Esophagus squamous epithelium (tissue), 5 donors: Measurements from ENCODE around the gene LEF1. TPM values are rescaled to one million over a fixed set of nuclear protein-coding genes. Genes with fewer than 3 reads are reported as not detected.

Experiments
- DNase-seq: peaks from one replicate; lab custom pipeline; 2025; lab: John Stamatoyannopoulos, UW
- H3K27ac ChIP-seq, 4 donors: fragments of 200-600 bp; sonication (generic); one replicate each; pipeline ENCODE4 v1.5.1; 2016 to 2019; ENCODE audit warnings: mild to moderate bottlenecking in 1 of 4
- H3K27me3 ChIP-seq, 4 donors: fragments of 200-600 bp; sonication (generic); 1 replicate in 3 of 4; 2 replicates in 1 of 4; pipeline versions ENCODE4 v1.5.1 to v1.6.0; 2017 to 2021; ENCODE audit warnings: antibody characterized with exemption in 1 of 4
- H3K36me3 ChIP-seq, 3 donors: fragments of 200-600 bp; sonication (generic); one replicate each; pipeline ENCODE4 v1.5.1; 2016 to 2019
- H3K4me1 ChIP-seq, 3 donors: fragments of 200-600 bp; sonication (generic); one replicate each; pipeline ENCODE4 v1.5.1; 2017 to 2019
- H3K4me3 ChIP-seq, 4 donors: fragments of 200-600 bp; sonication (generic); 1 replicate in 3 of 4; 2 replicates in 1 of 4; pipeline ENCODE4 v1.5.1; 2016 to 2019; ENCODE audit warnings: mild to moderate bottlenecking in 2 of 4, moderate library complexity in 1 of 4
- H3K9me3 ChIP-seq, 3 donors: fragments of 200-600 bp; sonication (generic); one replicate each; pipeline ENCODE4 v1.5.1; 2016 to 2019
- POLR2A ChIP-seq, 4 donors: fragments of 450-650 bp; IDR thresholded peaks; one replicate each; pipeline ENCODE4 v1.6.1; 2017; ENCODE audit warnings: antibody characterized with exemption in 4 of 4, mild to moderate bottlenecking in 4 of 4, moderate library complexity in 3 of 4
- WGBS, 2 donors: methylation state at CpG; one replicate each; pipeline ENCODE4 v1.1.5; 2018; 5-methylcytosine and 5-hydroxymethylcytosine counted together
- intact Hi-C: fragments of 100-400 bp; cut with DNase I; formaldehyde crosslinking; loops from one replicate; pipeline ENCODE4 v1.15.0; 2022
- total RNA-seq, 4 donors: library from RNA; depleted of rRNA; stranded (reverse); fragments of >200 nt; gene quantifications; one replicate each; pipeline ENCODE4 v1.1.0, GENCODE V29; 2016
- TF ChIP-seq, protein P1 (sequence below), 6 experiments: fragments of 450-650 bp in 4 of 6; fragments of 200-600 bp in 2 of 6; sonication (generic) in 2 of 6; IDR thresholded peaks; one replicate each; pipeline ENCODE4 v1.5.1; 2016 to 2019; ENCODE audit warnings: antibody characterized with exemption in 6 of 6, mild to moderate bottlenecking in 4 of 6, moderate library complexity in 4 of 6
- donor health status: DM: yes; HTN: yes; CAD: no.

LEF1 gene
- total RNA-seq, 4 donors from 2014 or later, result 8.0 to 13.9 (median 10.1) TPM

GRCh38 chr4:108035691-108036090, 133.0 kb downstream of the LEF1 start:
- Histone ChIP-seq H3K27me3 (no peaks in the 10 kb centered on the region), H3K4me3 (no peak overlapping the region), H3K36me3 (peaks cover 0 to 55% (median 0%) of the 10 kb centered on the region in 3 donors), H3K9me3 (no peaks in the 10 kb centered on the region), H3K4me1 (no peaks in the 10 kb centered on the region), H3K27ac (no peak overlapping the region)
- TF ChIP-seq, protein P1, sequence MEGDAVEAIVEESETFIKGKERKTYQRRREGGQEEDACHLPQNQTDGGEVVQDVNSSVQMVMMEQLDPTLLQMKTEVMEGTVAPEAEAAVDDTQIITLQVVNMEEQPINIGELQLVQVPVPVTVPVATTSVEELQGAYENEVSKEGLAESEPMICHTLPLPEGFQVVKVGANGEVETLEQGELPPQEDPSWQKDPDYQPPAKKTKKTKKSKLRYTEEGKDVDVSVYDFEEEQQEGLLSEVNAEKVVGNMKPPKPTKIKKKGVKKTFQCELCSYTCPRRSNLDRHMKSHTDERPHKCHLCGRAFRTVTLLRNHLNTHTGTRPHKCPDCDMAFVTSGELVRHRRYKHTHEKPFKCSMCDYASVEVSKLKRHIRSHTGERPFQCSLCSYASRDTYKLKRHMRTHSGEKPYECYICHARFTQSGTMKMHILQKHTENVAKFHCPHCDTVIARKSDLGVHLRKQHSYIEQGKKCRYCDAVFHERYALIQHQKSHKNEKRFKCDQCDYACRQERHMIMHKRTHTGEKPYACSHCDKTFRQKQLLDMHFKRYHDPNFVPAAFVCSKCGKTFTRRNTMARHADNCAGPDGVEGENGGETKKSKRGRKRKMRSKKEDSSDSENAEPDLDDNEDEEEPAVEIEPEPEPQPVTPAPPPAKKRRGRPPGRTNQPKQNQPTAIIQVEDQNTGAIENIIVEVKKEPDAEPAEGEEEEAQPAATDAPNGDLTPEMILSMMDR (IDR thresholded peaks at IDR 0.05), result no peak
- no peak for TF ChIP-seq POLR2A (IDR thresholded peaks at IDR 0.05)
- intact Hi-C loops, result no loop called here
- 85 to 96% methylated on average over 5 to 6 of the region's 6 CpGs for WGBS, 2 donors
- DNase-seq, result no peak

DNA sequence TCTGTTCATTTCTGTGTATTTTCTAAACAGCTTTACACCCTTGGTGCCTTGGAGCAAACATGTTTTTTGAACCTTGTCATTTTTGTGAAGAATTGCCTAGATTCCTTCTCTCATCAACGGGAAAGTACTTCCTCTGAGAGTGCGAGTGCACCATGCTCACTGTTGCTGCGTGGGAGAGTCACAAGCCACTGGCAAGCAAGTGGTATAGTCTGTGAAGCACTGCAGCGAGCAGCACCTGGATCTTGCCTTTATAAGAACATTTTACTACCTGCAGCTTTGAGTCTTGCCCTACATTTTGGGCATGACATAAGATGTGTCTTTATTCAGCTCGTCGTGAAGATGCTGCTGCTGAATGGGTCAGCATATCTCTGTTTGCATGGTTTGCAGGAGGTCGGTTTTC, 134.2 kb downstream of the LEF1 start:
- Histone ChIP-seq H3K27ac (no peak overlapping the region), H3K9me3 (no peaks in the 10 kb centered on the region), H3K4me1 (no peaks in the 10 kb centered on the region), H3K4me3 (no peak overlapping the region), H3K27me3 (no peaks in the 10 kb centered on the region), H3K36me3 (peaks cover 0 to 61% (median 0%) of the 10 kb centered on the region in 3 donors)
- TF ChIP-seq, protein P1 (IDR thresholded peaks at IDR 0.05), result no peak
- no peak for TF ChIP-seq POLR2A (IDR thresholded peaks at IDR 0.05)
- DNase-seq, result no peak
- whole genome bisulfite sequencing, 2 donors, result 77 to 89% methylated on average over 7 of the region's 7 CpGs
- intact Hi-C loops, result no loop called here

DNA sequence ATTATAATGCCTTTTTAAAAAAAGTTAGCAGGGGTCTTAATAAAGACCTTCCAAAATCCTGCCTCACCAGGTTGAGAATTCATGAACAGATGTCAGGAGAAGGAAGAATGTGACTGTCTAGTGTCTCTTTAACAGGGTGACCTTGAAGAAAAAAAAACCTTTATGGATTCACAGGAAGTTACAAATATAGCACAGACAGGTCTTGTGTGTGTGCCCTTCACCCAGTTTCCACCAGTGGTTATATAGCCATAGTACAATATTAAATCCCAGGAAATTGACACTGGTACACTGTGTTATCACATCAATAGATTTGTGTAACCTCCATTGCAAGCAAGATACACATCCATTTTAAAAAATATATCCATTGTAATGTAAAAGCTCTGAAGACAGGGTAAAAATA, 135.4 kb downstream of the LEF1 start:
- Histone ChIP-seq H3K9me3 (no peaks in the 10 kb centered on the region), H3K27ac (no peak overlapping the region), H3K27me3 (no peaks in the 10 kb centered on the region), H3K4me3 (no peak overlapping the region), H3K36me3 (peaks cover 0 to 73% (median 0%) of the 10 kb centered on the region in 3 donors), H3K4me1 (no peaks in the 10 kb centered on the region)
- DNase-seq, result no peak
- TF ChIP-seq POLR2A (IDR thresholded peaks at IDR 0.05), result no peak
- TF ChIP-seq, protein P1 (IDR thresholded peaks at IDR 0.05), result no peak
- intact Hi-C loops, result no loop called here

DNA sequence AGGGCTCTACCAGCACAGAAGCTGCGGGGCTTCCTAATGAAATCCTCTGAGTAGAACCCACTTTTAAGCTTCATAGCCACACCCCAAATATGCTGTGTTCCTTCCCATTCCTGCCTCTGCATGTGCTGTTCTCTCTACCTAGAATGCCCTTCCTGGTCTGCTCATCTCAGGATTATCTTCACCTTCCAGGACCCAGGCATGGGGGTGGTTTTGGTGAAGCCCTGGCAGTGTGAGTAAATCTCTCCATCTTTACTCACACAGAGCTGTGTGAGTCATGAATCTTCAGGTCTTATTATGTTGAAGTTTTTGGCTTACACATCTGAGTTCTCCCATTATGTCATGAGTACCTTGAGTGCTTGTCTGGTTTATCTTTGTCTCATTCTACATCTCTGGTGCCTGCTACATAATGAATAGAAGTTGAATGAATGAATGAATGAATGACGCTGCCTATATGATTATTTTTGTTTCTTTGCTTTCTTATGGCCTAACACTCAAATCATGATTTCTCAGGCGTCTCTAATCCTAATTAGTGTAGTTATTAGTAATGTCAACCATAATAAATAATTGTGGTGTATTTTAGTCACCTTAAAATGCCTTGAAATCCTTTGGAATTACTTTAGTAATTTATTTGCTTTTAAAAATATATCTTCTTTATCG, 137.2 kb downstream of the LEF1 start:
- intact Hi-C loops, result no loop called here
- Histone ChIP-seq H3K36me3 (peaks cover 0 to 91% (median 5%) of the 10 kb centered on the region in 3 donors), H3K27ac (no peak overlapping the region), H3K9me3 (no peaks in the 10 kb centered on the region), H3K4me1 (no peaks in the 10 kb centered on the region), H3K4me3 (no peak overlapping the region), H3K27me3 (no peaks in the 10 kb centered on the region)
- DNase-seq, result no peak
- TF ChIP-seq, protein P1 (IDR thresholded peaks at IDR 0.05), result no peak
- no peak for TF ChIP-seq POLR2A (IDR thresholded peaks at IDR 0.05)
- WGBS, 2 donors, result 92 to 94% methylated on average over 4 of the region's 4 CpGs

GRCh38 chr4:108030332-108030731, 138.4 kb downstream of the LEF1 start:
- 38 to 86% methylated on average over 1 to 2 of the region's 2 CpGs for WGBS, 2 donors
- TF ChIP-seq, protein P1 (IDR thresholded peaks at IDR 0.05), result peak in 3 of 6 experiments; percentile 13 to 60 (median 35)
- TF ChIP-seq POLR2A (IDR thresholded peaks at IDR 0.05), result no peak

More at GRCh38 chr4:108030332-108030731, 138.4 kb downstream of the LEF1 start:
- H3K4me3 ChIP-seq, result no peak overlapping the region
- H3K9me3 ChIP-seq, result no peaks in the 10 kb centered on the region
- H3K27ac ChIP-seq, result no peak overlapping the region
- no peaks in the 10 kb centered on the region for H3K27me3 ChIP-seq
- peaks cover under 1 to 91% (median 5%) of the 10 kb centered on the region in 3 donors for H3K36me3 ChIP-seq
- H3K4me1 ChIP-seq, result no peaks in the 10 kb centered on the region
- intact Hi-C loops, result no loop called here
- no peak for DNase-seq
